Raji (cell line): ENCODE results near the gene HLA-DQA1.

ENCODE experiments used
- POLR2A ChIP-seq: IDR thresholded peaks from 2 replicates; pipeline ENCODE4 v1.6.1; 2011; ENCODE audit warnings: low read depth, low read length, control low read depth; ENCODE audit not compliant: insufficient read depth

The HLA-DQA1 gene

DNA sequence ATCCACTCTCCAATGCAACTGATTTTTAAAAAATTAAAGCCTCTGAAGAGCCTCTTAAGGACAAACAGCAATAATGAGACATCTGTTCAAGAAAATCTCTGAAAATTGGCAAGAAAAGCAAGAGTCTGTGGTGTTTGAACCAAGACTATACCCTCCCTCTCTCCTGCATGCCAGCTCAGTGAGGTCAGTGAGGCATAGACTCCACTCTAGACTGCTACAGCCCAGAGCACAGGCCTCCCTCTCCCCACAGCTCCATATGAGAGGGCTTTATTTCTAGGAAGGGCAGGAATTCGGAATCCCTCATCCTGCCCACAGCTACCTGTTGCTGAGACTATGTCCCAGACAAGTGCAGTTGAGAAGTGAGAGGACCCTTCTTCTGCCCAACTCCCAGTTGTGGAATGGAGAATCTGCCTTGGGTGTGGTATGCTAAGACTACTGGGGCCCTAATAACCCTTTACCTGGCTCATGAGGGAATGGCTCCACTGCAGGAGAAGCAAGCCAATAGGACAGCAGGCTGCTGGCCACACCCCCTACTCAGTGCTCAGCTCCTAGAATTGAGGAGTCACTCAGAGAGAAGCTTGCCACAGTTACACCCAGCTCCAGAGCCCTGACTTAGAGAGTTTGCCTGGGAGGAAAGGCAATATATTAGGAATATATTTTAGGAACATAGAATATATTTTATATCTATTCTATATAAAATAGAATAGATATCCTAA is 22.7 kb upstream of the HLA-DQA1 start:
- no peak for TF ChIP-seq POLR2A

DNA sequence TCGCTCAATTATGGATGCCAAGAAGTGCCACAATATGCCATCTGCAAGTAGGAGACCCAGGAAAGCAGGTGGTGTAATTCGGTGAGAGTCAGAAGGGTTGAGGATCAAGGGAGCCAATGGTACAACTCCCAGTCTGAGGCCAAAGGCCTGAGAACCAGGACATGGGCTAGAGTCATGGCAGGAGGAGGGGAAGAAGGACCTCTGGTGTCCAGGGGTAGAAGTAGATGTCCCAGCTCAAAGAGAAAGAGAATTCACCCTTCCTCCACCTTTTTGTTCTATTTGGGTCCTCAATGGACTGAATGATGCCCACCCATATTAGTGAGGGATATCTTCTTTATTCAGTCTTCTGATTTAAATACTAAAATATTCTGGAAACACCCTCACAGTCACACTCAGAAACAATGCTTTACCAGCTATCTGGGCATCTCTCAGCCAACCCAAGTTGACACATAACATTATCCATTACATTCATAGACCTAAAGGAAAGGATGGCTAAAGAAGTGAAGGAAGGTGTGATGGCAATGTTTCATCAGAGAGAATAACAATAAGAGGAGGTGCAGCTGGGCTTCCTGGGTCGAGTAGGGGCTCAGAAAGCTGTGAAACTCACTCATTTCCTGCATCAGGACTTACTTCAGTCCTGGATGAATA is 21.2 kb upstream of the HLA-DQA1 start:
- no peak for TF ChIP-seq POLR2A

DNA sequence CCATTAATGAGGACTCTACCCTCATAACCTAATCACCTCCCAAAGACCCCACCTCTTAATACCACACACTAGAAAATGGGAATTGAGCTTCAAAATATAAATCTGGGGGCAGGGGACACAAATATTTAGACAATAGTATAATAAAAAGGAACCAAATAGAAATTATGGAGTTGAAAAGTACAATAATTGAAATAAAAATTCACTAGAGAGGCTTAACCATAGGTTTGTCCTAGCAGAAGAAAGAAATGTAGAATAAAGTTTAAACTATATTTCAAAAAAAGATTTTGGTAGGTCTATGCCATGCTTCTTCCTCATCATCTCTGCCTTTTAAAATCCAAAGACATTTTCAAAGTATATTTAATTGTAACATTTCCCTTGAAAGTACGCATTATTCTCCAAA is 19.5 kb upstream of the HLA-DQA1 start:
- no peak for TF ChIP-seq POLR2A

DNA sequence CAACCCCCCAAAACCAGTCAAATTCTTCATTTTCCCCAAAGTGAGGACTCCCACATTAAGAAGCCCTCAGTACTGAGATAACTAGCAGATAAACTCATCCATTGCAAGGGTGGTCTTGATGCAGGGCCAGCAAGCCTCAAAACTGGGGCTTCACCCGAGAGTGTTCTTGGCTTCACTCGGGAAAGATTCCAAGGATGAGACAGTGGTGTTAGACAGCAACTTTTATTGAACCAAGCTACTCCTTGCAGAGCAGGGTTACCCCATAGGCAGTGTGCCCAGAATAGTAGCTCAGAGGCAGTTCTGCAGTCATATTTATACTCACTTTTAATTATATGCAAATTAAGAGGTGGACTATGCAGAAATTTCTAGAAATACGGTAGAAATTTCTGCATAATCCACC is 15.8 kb upstream of the HLA-DQA1 start:
- TF ChIP-seq POLR2A: no peak

DNA sequence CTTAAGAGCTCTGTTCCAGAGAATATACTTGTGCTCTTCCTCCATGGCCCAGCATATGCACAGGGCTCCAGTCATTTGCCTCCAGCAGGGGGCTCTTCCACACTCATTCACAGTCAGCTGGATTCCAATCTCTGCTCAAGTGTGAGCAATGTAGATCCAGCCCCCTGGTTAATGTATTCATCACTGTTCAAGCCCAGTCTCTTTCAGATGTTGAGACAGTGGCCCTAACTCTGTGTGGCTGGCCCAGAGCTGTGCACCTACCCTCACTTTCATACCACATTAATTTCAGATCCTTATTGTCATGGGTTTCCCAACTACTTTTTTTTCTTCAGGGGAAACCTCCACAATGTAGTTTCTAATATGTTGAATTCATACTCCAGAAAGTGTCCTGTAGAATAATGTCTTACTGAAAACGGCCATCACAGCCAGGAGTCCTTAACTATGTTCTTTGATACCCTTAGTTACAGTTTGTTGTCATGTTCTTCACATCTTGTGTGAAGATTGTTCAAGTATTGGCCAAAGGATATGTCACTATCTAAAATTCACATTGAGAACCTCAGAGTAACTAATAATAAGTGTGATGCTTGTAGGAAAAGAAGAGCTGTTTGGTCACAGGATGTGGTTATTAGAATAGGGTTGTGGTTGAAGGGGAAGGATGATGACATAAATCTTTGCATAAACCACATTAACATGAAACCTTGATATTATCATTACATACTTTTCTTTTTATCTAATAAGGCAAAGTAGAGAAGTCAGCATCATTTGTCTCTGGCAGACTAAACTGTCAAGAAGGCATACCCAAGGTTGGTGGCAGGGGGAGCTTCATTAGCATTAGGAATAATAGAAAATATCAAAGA is 14.4 kb upstream of the HLA-DQA1 start:
- TF ChIP-seq POLR2A: no peak

DNA sequence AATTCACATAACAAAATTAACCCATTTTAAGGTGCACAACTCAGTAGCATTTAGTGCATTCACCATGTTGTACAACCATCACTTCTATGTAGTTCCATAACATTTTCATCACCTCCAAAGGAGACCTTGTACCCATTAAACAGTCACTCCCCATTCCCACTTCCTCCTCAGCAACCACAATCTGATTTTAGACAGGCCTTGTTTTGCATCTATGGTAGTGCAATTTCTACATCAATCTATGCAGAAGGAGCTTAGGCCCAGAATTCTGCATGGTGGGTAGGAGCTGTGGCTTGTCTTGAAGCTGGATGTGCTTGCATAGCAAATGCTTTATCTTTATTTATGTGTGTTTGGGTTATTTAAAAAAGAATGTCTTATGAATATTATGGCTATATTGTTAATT is 13.5 kb upstream of the HLA-DQA1 start:
- no peak for TF ChIP-seq POLR2A

DNA sequence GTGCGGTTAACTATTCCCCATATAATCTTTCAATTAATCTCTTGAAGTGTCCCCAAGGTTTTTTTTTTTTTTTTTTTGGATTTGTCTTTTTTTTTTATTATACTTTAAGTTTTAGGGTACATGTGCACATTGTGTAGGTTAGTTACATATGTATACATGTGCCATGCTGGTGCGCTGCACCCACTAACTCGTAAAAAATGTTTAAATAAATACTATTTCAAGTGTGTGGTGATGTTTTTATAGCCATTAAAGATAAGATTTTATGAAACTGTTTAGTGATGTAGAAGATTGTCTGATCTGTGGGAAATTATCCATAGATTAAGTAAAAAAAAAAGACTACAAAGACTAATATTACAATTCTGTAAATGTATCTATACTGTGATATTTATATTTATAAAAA is 12.6 kb upstream of the HLA-DQA1 start:
- no peak for TF ChIP-seq POLR2A

DNA sequence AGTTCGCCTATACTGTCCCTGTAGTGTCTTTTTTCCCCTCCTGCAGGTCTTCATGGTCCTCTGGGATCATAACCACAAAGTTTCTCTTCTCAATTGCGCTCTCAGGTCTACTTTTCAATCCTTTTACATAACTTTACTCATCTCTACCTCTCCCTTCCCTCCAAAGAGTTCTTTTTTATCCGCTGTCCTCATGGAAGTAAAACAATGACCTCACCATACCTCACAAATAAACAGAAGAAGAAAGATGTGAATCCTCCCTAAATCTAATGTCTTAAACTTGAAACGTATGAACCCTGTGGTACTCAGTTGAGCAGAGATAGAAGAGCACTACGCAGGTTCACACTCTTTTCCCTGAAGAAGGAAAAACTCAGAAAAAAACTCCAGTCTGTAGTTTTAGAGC is 12.1 kb upstream of the HLA-DQA1 start:
- TF ChIP-seq POLR2A: no peak

DNA sequence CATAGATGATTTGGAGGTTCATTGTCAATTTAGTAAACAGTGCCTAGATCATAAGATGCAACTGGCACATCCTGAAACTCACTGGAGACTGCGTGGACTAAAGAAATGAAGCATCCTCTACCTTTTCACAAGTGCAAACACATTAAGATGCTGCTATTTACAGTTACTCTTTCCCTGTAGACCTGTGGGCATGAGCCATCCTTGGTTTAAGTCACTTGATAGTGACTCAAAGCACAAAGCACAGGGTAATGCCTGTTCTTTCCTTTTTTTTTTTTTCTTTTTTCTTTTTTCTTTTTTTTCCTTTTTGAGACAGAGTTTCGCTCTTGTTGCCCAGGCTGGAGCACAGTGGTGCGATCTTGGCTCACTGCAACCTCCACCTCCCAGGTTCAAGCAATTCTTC is 10.0 kb upstream of the HLA-DQA1 start:
- TF ChIP-seq POLR2A: no peak

DNA sequence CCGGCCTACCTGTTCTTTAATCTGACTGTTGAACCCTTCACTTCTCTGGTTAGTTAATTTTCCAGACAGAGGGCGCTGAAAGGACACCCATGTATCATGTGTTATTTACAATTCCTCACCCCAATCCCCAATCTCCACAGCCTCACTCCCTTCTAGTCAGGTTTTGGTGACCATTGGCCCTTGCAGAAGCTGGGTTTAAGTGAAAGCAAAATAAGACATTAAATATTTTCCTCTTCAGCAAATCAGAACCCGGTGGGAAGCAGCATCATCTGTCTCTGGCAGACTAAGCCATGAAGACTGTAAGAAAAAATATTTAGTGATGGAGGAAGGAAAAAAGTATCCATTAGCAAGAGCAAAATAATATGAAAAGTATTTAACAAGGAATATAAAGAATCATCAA is 9.4 kb upstream of the HLA-DQA1 start:
- no peak for TF ChIP-seq POLR2A

DNA sequence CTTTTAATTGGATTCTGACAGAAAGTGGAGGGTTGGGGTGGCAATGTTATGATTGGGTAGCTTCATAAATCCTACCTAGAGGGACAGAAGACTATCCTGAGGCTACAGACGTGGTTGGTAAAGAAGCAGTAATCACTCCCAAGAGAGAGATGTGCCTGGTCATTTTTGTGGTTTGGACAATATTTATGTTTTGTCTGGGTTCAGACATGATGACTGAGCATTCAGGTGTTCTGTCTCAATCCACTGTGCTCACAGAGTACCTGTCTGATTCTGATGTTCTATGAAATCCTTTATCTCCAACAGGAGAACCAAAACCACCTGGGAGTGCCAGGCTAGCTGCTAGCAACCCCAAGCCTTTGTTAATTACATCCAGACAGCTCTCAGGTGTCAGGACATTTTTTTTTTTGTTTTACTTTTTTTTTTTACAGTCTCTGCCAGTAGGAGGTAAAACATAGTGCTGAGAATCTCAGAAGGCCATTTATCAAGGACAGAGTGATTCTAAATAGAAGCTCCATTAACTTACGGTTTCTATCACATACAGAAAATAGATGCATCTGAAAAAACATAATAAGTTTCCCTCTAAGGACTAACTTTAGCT is 1.6 kb upstream of the HLA-DQA1 start:
- no peak for TF ChIP-seq POLR2A

DNA sequence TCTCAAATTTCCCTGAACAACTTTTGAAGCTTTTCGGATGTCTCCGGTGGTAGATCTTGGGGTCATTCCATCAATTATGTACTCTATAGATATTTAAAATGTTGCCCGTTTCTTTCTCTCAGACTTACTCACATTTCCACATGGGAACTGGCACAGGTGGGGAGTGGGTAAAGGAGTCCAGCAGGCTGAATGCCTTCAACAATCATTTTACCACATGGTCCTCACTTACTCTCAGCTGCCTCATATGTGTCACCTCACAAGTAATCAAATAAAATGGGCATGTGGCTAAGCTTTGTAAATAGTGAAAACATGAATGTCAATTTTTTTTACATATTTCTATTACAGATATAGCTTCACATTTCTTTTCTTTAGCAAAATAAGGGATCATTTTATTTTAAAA is 677 bp downstream of the HLA-DQA1 start:
- TF ChIP-seq POLR2A: no peak

DNA sequence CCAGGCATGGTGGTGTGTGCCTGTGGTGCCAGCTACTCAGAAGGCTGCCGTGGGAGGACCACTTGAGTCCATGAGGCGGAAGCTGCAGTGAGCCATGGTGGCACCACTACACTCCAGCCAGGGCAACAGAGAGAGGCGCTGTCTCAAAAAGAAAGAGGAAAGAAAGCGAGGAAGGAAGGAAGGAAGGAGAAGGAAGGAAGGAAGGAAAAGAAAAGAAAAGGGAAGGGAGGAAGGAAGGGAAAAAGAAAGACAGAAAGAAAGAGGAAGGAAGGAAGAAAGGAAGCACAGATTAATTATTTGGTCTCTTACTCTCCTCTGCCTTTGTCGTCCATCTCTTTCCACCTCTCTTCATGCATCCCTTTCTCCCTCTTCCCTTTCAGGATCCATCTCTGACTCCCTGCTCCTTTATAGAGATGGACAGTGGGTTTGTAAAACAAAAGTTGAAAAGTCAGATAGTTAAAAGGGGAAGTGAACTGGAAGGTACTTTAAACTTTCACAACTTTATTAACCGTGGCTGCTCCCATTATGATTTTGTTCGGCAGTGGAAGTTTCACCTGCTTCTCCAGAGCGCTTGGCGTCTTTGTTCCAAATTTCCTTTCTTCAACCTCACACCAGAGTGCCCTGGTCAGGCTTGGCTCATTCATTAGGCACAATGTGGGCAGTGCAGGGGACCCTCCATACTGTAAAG is 1.5 kb downstream of the HLA-DQA1 start:
- TF ChIP-seq POLR2A: no peak

DNA sequence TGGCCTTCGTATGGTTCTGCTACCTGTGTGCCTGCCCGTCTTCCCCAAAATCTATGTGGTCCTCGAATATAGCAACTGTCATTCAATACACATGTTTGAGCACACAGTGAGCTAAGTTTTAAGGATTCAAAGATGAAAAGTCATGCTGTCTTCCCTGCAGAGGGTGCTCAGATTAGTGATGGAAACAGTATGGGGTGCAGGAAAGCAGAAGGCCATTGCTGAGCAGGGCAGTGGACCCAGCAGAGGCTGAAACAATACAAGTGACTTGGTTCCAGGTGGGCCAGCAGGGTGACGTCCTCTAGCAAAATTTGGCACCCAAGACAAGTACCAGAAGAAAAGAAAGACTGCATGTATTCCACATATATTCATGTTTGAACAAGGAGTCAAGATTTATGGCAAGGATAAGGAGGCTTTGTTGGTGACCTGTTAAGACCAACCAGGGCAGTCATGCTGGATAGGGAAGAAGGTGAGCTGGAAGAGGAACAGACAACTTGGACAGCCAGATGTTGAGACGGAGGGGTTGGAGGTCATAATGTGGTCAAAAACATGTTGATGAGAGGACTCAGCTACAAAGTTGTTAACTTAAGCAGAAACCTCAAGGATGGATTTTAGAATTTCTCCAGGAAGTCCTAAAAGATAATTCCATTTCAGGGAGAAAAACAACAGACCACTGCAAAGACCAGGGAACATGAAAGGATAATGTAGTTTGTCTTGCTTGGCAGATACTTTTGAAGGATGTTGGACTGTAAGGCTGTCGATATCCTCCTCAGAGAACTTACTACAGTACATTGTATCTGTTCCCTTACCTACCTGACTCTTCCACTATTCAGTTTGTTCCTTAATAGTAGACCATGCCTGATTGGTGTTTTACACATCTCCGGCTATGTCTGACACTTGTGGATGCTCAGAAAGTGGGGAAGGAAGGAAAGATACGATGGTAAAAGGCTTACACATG is 2.5 kb downstream of the HLA-DQA1 start:
- TF ChIP-seq POLR2A: no peak
